IMR-90 (cell line): ENCODE results near the gene GPRIN3. TPM values are rescaled to one million over a fixed set of nuclear protein-coding genes. Genes with fewer than 3 reads are reported as not detected.

ENCODE experiments used
- ATAC-seq: fragments of 200-7000 bp; cut with Tn5 transposase; 2 replicates; pipeline ENCODE4 v1.9.1; 2020; ENCODE audit warnings: low read depth, mild to moderate bottlenecking, moderate library complexity
- BruUV-seq: library from RNA; stranded (reverse); fragments of 400-500 nt; replicated peaks from 2 replicates; lab custom pipeline; 2021; lab: Mats Ljungman, UMichigan
- CTCF ChIA-PET: fragments of 300-600 bp; formaldehyde crosslinking; extraction: SDS; loops from one replicate; lab custom pipeline; 2021; ENCODE audit warnings: antibody characterized with exemption; lab: Yijun Ruan, JAX
- POLR2A ChIA-PET: fragments of 300-600 bp; sonication (Branson Sonifier 250); formaldehyde crosslinking; loops from one replicate; lab custom pipeline; 2022; ENCODE audit warnings: antibody characterized with exemption; ENCODE audit not compliant: unreplicated experiment; lab: Charles Lee
- DNase-seq: peaks from one replicate; pipeline ENCODE4 v3.0.0; 2013
- H2AFZ ChIP-seq: replicated peaks from 2 replicates; pipeline ENCODE3; 2013; ENCODE audit warnings: low read length, mild to moderate bottlenecking; ENCODE audit not compliant: poor library complexity
- H2AK5ac ChIP-seq: 2 replicates; pipeline ENCODE4 v1.6.1; 2013; ENCODE audit warnings: low read depth, low read length, inconsistent platforms
- H2AK9ac ChIP-seq: replicated peaks from 2 replicates; pipeline ENCODE3; 2013; ENCODE audit warnings: mild to moderate bottlenecking, low read depth, low read length, moderate library complexity; ENCODE audit not compliant: poor library complexity
- H2BK120ac ChIP-seq: 2 replicates; pipeline ENCODE4 v1.6.1; 2013; ENCODE audit warnings: low read depth, low read length, inconsistent platforms
- H2BK15ac ChIP-seq: 3 replicates; pipeline ENCODE4 v1.6.1; 2013; ENCODE audit warnings: low read depth, low read length, inconsistent platforms
- H2BK20ac ChIP-seq: 2 replicates; pipeline ENCODE4 v1.6.1; 2013; ENCODE audit warnings: low read depth, mild to moderate bottlenecking, inconsistent platforms, low read length, moderate library complexity
- H2BK5ac ChIP-seq: 2 replicates; pipeline ENCODE4 v1.6.1; 2013; ENCODE audit warnings: mild to moderate bottlenecking, low read depth, low read length, inconsistent platforms; ENCODE audit not compliant: poor library complexity, severe bottlenecking
- H3K14ac ChIP-seq: replicated peaks from 2 replicates; pipeline ENCODE4 v1.6.1; 2013; ENCODE audit warnings: low read depth, low read length, inconsistent platforms
- H3K18ac ChIP-seq: 2 replicates; pipeline ENCODE4 v1.6.1; 2013; ENCODE audit warnings: low read depth, low read length, control low read depth
- H3K23ac ChIP-seq: 2 replicates; pipeline ENCODE4 v1.6.1; 2013; ENCODE audit warnings: low read depth, low read length, inconsistent platforms
- H3K27ac ChIP-seq: 2 replicates; pipeline ENCODE4 v1.5.1; 2013; ENCODE audit warnings: mild to moderate bottlenecking, control low read depth, low read length; ENCODE audit not compliant: insufficient read depth
- H3K27me3 ChIP-seq: 2 replicates; pipeline ENCODE4 v1.6.1; 2013; ENCODE audit warnings: low read length; ENCODE audit not compliant: control insufficient read depth, insufficient read depth
- H3K36me3 ChIP-seq: 2 replicates; pipeline ENCODE4 v1.6.1; 2013; ENCODE audit warnings: low read length, mixed read lengths; ENCODE audit not compliant: control insufficient read depth, insufficient read depth
- H3K4ac ChIP-seq: 2 replicates; pipeline ENCODE4 v1.6.1; 2013; ENCODE audit warnings: low read depth, low read length, inconsistent platforms
- H3K4me1 ChIP-seq: 2 replicates; pipeline ENCODE4 v1.6.1; 2013; ENCODE audit warnings: low read length, mixed read lengths; ENCODE audit not compliant: control insufficient read depth, insufficient read depth
- H3K4me2 ChIP-seq: 2 replicates; pipeline ENCODE4 v1.6.1; 2013; ENCODE audit warnings: low read depth, mild to moderate bottlenecking, control low read depth, low read length, moderate library complexity
- H3K4me3 ChIP-seq: 2 replicates; pipeline ENCODE4 v1.5.1; 2013; ENCODE audit warnings: low read depth, mild to moderate bottlenecking, control low read depth, low read length, moderate library complexity; ENCODE audit not compliant: insufficient read depth
- H3K56ac ChIP-seq: 2 replicates; pipeline ENCODE4 v1.6.1; 2013; ENCODE audit warnings: low read length, inconsistent platforms; ENCODE audit not compliant: insufficient read depth; ENCODE audit errors: extremely low read depth
- H3K79me1 ChIP-seq, 2 experiments: 2 replicates each; pipeline ENCODE4 v1.6.1; 2013; ENCODE audit warnings: low read length in 2 of 2, inconsistent platforms in 1 of 2, low read depth in 1 of 2
- H3K9ac ChIP-seq: 2 replicates; pipeline ENCODE4 v1.6.1; 2013; ENCODE audit warnings: low read depth, low read length, control low read depth
- H3K9me1 ChIP-seq: 2 replicates; pipeline ENCODE4 v1.6.1; 2013; ENCODE audit warnings: low read length, inconsistent platforms; ENCODE audit not compliant: insufficient read depth
- H3K9me3 ChIP-seq: 2 replicates; pipeline ENCODE4 v1.6.1; 2013; ENCODE audit warnings: low read length; ENCODE audit not compliant: control insufficient read depth, insufficient read depth
- H4K20me1 ChIP-seq: 2 replicates; pipeline ENCODE4 v1.6.1; 2013; ENCODE audit warnings: low read length, inconsistent platforms; ENCODE audit not compliant: insufficient read depth
- H4K5ac ChIP-seq: 2 replicates; pipeline ENCODE4 v1.6.1; 2013; ENCODE audit warnings: mild to moderate bottlenecking, low read depth, low read length, control low read depth
- H4K8ac ChIP-seq, 2 experiments: 2 replicates each; pipeline ENCODE4 v1.6.1; 2013; ENCODE audit warnings: low read depth in 2 of 2, low read length in 2 of 2, control low read depth in 1 of 2, inconsistent platforms in 1 of 2
- H4K91ac ChIP-seq: 2 replicates; pipeline ENCODE4 v1.6.1; 2013; ENCODE audit warnings: low read depth, low read length, inconsistent platforms; ENCODE audit not compliant: insufficient read depth
- BHLHE40 ChIP-seq: fragments of 150-350 bp; IDR thresholded peaks from 2 replicates; pipeline ENCODE4 v1.6.1; 2016; ENCODE audit warnings: mild to moderate bottlenecking, low read depth, low read length
- CEBPB ChIP-seq: IDR thresholded peaks from 2 replicates; pipeline ENCODE4 v1.6.1; 2012; ENCODE audit warnings: low read depth, low read length, improper control_type of control experiment
- CHD1 ChIP-seq: IDR thresholded peaks from 2 replicates; pipeline ENCODE4 v1.6.1; 2012; ENCODE audit warnings: low read depth, low read length, improper control_type of control experiment
- FOS ChIP-seq: fragments of 150-350 bp; IDR thresholded peaks from 2 replicates; pipeline ENCODE4 v1.6.1; 2016; ENCODE audit warnings: low read depth, low read length
- MAFK ChIP-seq: IDR thresholded peaks from 2 replicates; pipeline ENCODE4 v1.6.1; 2012; ENCODE audit warnings: low read depth, low read length, improper control_type of control experiment
- MAZ ChIP-seq: IDR thresholded peaks from 2 replicates; pipeline ENCODE4 v1.6.1; 2012; ENCODE audit warnings: low read depth, mild to moderate bottlenecking, low read length, improper control_type of control experiment, moderate library complexity, borderline replicate concordance
- MXI1 ChIP-seq: IDR thresholded peaks from 2 replicates; pipeline ENCODE4 v1.6.1; 2012; ENCODE audit warnings: low read depth, mild to moderate bottlenecking, low read length, moderate library complexity, borderline replicate concordance
- NFE2L2 ChIP-seq: fragments of 150-350 bp; IDR thresholded peaks from 2 replicates; pipeline ENCODE4 v1.6.1; 2016; ENCODE audit warnings: low read depth, mild to moderate bottlenecking, low read length
- POLR2A ChIP-seq: IDR thresholded peaks from 2 replicates; pipeline ENCODE4 v1.6.1; 2012; ENCODE audit warnings: mild to moderate bottlenecking, low read depth, low read length
- RAD21 ChIP-seq: IDR thresholded peaks from 2 replicates; pipeline ENCODE4 v1.6.1; 2012; ENCODE audit warnings: low read length, improper control_type of control experiment
- RCOR1 ChIP-seq: IDR thresholded peaks from 2 replicates; pipeline ENCODE4 v1.6.1; 2012; ENCODE audit warnings: mild to moderate bottlenecking, low read length, improper control_type of control experiment; ENCODE audit not compliant: insufficient replicate concordance
- RFX5 ChIP-seq: IDR thresholded peaks from 2 replicates; pipeline ENCODE4 v1.8.0; 2012; ENCODE audit warnings: low read depth, mild to moderate bottlenecking, low read length, moderate library complexity
- SMC3 ChIP-seq: fragments of 150-350 bp; IDR thresholded peaks from 2 replicates; pipeline ENCODE4 v1.6.1; 2016; ENCODE audit warnings: low read depth, mild to moderate bottlenecking, antibody characterized with exemption, low read length, moderate library complexity
- WGBS, 2 experiments: methylation state at CpG; one replicate each; pipeline versions ENCODE4 v1.1.5 to v1.1.7; 2013; ENCODE audit warnings: missing lambda C conversion rate in 2 of 2; ENCODE audit not compliant: insufficient read length in 1 of 2; ENCODE audit errors: extremely low coverage in 2 of 2; 5-methylcytosine and 5-hydroxymethylcytosine counted together
- dilution Hi-C: fragments of 300-500 bp; cut with HindIII; formaldehyde crosslinking; loops from one replicate; pipeline ENCODE4 v1.14.3; 2018; ENCODE audit warnings: low sequenced_read_pairs; ENCODE audit not compliant: unreplicated experiment
- in situ Hi-C: fragments of 300-500 bp; cut with MboI; formaldehyde crosslinking; loops from 3 replicates; pipeline ENCODE4 v1.14.3; 2019; ENCODE audit warnings: low sequenced_read_pairs, inconsistent platforms, mixed read lengths
- intact Hi-C: fragments of 100-400 bp; cut with micrococcal nuclease; formaldehyde crosslinking; loops from 2 replicates; pipeline ENCODE4 v1.10.0; 2022
- polyA plus RNA-seq, 3 experiments: library from polyadenylated mRNA; depleted of rRNA; stranded (reverse); fragments of >200 nt; gene quantifications; 2 replicates each; pipeline ENCODE4 v1.2.3, GENCODE V29; 2012; ENCODE audit warnings: low replicate concordance in 1 of 3
- total RNA-seq: library from RNA; depleted of rRNA; stranded (reverse); fragments of >200 nt; gene quantifications from 2 replicates; pipeline ENCODE4 v1.2.3, GENCODE V29; 2012
- TF ChIP-seq, protein P1 (sequence below): fragments of 150-350 bp; IDR thresholded peaks from 2 replicates; pipeline ENCODE4 v1.6.1; 2016; ENCODE audit warnings: low read depth, mild to moderate bottlenecking, low read length, moderate library complexity, borderline replicate concordance
- TF ChIP-seq, protein P2 (sequence below): conservative IDR thresholded peaks from 2 replicates; pipeline ENCODE4 v1.5.1; 2012; ENCODE audit warnings: mild to moderate bottlenecking, low read depth, low read length, improper control_type of control experiment
- TF ChIP-seq, protein P3 (sequence below): fragments of 150-350 bp; IDR thresholded peaks from 2 replicates; pipeline ENCODE4 v1.6.1; 2017; ENCODE audit warnings: mild to moderate bottlenecking, antibody characterized with exemption, low read length, low read depth

The GPRIN3 gene
- total and polyA plus RNA-seq, 2 of the 4 experiments (the other 2 are of a cell fraction): under 0.01 TPM; not detected in 1

DNA sequence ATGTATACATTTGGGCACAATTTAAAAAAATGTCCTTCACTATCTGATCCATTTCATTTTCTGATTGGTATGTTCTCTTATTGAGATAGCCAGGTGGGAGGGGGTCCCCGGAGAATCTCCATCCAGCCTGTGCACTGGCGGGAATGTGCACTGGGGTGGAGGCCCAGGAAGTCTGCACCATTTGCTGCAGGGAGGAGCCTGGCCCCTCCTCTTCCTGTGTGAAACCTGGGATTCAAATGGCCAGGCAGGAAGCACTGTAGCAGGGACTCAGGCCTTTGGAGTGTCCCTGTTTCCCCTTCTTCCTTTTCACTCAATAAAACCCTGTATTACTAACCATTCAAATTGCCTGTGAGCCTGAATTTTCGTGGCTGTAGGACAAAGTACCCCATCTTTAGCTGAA is 44.3 kb downstream of the GPRIN3 start:
- CTCF ChIA-PET: no interaction called here
- no peaks in the 10 kb centered on the region for H3K79me1 ChIP-seq
- no peak overlapping the region for H3K4ac ChIP-seq
- H3K4me2 ChIP-seq: no peak overlapping the region
- no peak overlapping the region for H4K5ac ChIP-seq
- DNase-seq (no peak), ATAC-seq (no peak)
- no peak overlapping the region for H3K18ac ChIP-seq
- H4K91ac ChIP-seq: no peak overlapping the region
- POLR2A ChIA-PET: no interaction called here
- no peak overlapping the region for H2BK5ac ChIP-seq
- H2BK15ac ChIP-seq: no peak overlapping the region
- H3K14ac ChIP-seq: no peak overlapping the region
- H3K36me3 ChIP-seq: no peaks in the 10 kb centered on the region
- H3K23ac ChIP-seq: no peak overlapping the region
- no peak overlapping the region for H3K56ac ChIP-seq
- H3K27ac ChIP-seq: no peak overlapping the region
- H2BK120ac ChIP-seq: no peak overlapping the region
- no peaks in the 10 kb centered on the region for H3K4me1 ChIP-seq
- H2AFZ ChIP-seq: no peak overlapping the region
- no peaks in the 10 kb centered on the region for H4K20me1 ChIP-seq
- no peak overlapping the region for H2AK9ac ChIP-seq
- H3K27me3 ChIP-seq: no peaks in the 10 kb centered on the region; the same call in 1 of the 2 replicates
- H4K8ac ChIP-seq: no peak overlapping the region
- H2AK5ac ChIP-seq: no peak overlapping the region
- TF ChIP-seq MAZ (no peak), RCOR1 (no peak), NFE2L2 (no peak), FOS (no peak), BHLHE40 (no peak), MXI1 (no peak), CEBPB (no peak), MAFK (no peak), RAD21 (no peak), CHD1 (no peak), POLR2A (no peak), SMC3 (no peak), RFX5 (no peak)
- TF ChIP-seq, protein P1, sequence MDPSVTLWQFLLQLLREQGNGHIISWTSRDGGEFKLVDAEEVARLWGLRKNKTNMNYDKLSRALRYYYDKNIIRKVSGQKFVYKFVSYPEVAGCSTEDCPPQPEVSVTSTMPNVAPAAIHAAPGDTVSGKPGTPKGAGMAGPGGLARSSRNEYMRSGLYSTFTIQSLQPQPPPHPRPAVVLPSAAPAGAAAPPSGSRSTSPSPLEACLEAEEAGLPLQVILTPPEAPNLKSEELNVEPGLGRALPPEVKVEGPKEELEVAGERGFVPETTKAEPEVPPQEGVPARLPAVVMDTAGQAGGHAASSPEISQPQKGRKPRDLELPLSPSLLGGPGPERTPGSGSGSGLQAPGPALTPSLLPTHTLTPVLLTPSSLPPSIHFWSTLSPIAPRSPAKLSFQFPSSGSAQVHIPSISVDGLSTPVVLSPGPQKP: no peak
- TF ChIP-seq, protein P2, sequence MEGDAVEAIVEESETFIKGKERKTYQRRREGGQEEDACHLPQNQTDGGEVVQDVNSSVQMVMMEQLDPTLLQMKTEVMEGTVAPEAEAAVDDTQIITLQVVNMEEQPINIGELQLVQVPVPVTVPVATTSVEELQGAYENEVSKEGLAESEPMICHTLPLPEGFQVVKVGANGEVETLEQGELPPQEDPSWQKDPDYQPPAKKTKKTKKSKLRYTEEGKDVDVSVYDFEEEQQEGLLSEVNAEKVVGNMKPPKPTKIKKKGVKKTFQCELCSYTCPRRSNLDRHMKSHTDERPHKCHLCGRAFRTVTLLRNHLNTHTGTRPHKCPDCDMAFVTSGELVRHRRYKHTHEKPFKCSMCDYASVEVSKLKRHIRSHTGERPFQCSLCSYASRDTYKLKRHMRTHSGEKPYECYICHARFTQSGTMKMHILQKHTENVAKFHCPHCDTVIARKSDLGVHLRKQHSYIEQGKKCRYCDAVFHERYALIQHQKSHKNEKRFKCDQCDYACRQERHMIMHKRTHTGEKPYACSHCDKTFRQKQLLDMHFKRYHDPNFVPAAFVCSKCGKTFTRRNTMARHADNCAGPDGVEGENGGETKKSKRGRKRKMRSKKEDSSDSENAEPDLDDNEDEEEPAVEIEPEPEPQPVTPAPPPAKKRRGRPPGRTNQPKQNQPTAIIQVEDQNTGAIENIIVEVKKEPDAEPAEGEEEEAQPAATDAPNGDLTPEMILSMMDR: no peak
- TF ChIP-seq, protein P3, sequence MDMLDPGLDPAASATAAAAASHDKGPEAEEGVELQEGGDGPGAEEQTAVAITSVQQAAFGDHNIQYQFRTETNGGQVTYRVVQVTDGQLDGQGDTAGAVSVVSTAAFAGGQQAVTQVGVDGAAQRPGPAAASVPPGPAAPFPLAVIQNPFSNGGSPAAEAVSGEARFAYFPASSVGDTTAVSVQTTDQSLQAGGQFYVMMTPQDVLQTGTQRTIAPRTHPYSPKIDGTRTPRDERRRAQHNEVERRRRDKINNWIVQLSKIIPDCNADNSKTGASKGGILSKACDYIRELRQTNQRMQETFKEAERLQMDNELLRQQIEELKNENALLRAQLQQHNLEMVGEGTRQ: no peak
- H2BK20ac ChIP-seq: no peak overlapping the region
- H3K9me3 ChIP-seq: no peaks in the 10 kb centered on the region
- dilution Hi-C loops: no loop called here
- no TSS peak for BruUV-seq
- H3K9me1 ChIP-seq: no peaks in the 10 kb centered on the region
- in situ Hi-C loops: no loop called here
- WGBS, 2 experiments: no CpG with 5 or more reads among the region's 3 CpGs
- intact Hi-C loops: no loop called here
- H3K4me3 ChIP-seq: no peak overlapping the region
- H3K9ac ChIP-seq: no peak overlapping the region
